Left cardiac atrium (tissue), 2 donors: Measurements from ENCODE around the gene EPHB3. TPM values are rescaled to one million over a fixed set of nuclear protein-coding genes. Genes with fewer than 3 reads are reported as not detected.

Experiments used
- total RNA-seq, 2 donors: library from RNA; stranded (reverse); fragmentation: NEBNext Ultra II Directional; extraction: Animal tissue kit (Norgen Biotek cat#: 25700); gene quantifications; one replicate each; pipeline ENCODE4 v1.2.1, GENCODE V29; 2021
- donor health status: DM: no; HTN: yes; CAD: no; lungs with severe emphysema.
- donor health status: DM: yes; HTN: yes; CAD: no.

Gene EPHB3
- total RNA-seq, 2 donors from 2014 or later, result 1.6 to 1.7 TPM

Other genes starting within 250 kb of the EPHB3 start
- gene EIF4G1, start 247.2 kb upstream of the EPHB3 start, total RNA-seq, result 100 to 1,000 TPM; 229 to 275 TPM
- 10 to 100 TPM; 21.0 to 31.1 TPM for gene FAM131A, start 224.2 kb upstream of the EPHB3 start, total RNA-seq
- 1 to 10 TPM; 2.3 to 2.6 TPM for gene CLCN2, start 200.2 kb upstream of the EPHB3 start, total RNA-seq
- 10 to 100 TPM; 26.8 to 34.4 TPM for gene POLR2H, start 200.1 kb upstream of the EPHB3 start, total RNA-seq
- under 1 TPM; 0.50 to 0.58 TPM for gene THPO, start 183.6 kb upstream of the EPHB3 start, total RNA-seq
- gene CHRD, start 181.7 kb upstream of the EPHB3 start, total RNA-seq, result 10 to 100 TPM in 1 of 2 donors, 1 to 10 TPM in 1; 7.2 to 12.2 TPM
- 10 to 100 TPM; 19.4 to 24.5 TPM for gene MAGEF1, start 150.3 kb downstream of the EPHB3 start, total RNA-seq